ENCODE measurements around the gene TUBA3E. TPM values are rescaled to one million over a fixed set of nuclear protein-coding genes. Genes with fewer than 3 reads are reported as not detected.
"Not testable (repeated sequence)": the region's sequence is repeated elsewhere in the genome, so short reads cannot be mapped to it uniquely, and the experiment has no call there.

Gene TUBA3E
- total and polyA plus RNA-seq, 2 of the 13 experiments (the other 11 are each of a cell fraction or from before 2014, with no cell fraction given), result not detected

DNA sequence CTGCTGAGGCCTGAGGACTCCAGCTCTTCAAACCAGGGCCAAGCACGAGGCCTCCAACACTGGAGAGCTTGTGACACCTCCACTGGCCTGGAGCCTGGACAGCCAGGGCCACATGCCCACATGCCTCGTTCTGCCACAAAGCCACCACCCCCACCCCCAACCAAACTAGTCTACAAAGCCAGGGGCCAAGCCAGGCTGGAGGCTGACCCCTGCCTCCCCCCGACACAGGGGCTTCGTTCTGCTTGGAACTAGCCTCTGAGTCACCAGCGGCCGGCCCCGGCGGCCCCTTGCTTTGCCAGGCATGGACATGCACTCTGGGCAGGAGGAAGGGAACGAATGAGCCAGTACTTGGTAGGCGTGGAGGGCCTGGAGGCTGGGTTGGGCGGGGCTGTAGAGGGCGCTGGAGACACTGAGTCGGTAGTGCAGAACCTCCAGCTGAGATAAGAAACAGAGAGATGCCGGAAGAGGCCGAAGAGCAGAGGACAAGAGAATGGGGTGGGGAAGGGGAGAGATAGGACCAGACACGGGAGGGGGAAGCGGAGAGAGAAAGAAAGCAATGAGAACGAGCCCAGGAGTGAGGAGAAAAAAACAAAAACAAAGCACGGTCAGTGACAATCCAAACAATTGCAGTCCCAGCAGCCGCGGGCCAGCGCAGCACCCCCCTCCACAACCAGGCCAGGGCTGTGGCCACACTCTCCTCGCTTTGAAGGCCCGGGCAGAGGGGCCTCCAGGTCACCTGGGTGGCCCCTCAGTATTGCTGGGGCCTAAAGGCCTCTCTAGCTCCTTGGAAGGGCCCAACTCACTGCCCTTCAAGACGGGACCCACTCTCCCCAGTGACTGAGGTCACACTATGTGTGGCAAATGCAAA lies 37.2 kb downstream of the TUBA3E start:
- H3K27ac ChIP-seq (ENCODE audit: extremely low read length, insufficient read depth, low read length); H3K9me3 ChIP-seq (ENCODE audit: low read length); H3K4me1 ChIP-seq (ENCODE audit: insufficient read depth, low read length); FAIRE-seq; H3K4me2 ChIP-seq (ENCODE audit: low read depth, low read length); H3K4me3 ChIP-seq (replicated peaks in 1 of 3; ENCODE audit: insufficient read depth in 1 of 3, low read depth in 2 of 3, low read length in 3 of 3); H4K20me1 ChIP-seq (ENCODE audit: insufficient read depth, low read length); H3K9ac ChIP-seq (ENCODE audit: insufficient read depth, low read depth, low read length); H3K27me3 ChIP-seq (ENCODE audit: control insufficient read depth in 1 of 2, insufficient read depth in 2 of 2, low read length in 2 of 2); DNase-seq (ENCODE audit: low spot score); in situ Hi-C loops (cut with HindIII; ENCODE audit: extremely low pct_ligation_motif_present, low pct_unique_long_range_greater_than_20kb); intact Hi-C loops (cut with micrococcal nuclease; ENCODE audit: unreplicated experiment); BruUV-seq (replicated peaks); H3K79me2 ChIP-seq (ENCODE audit: insufficient read depth, low read length); CTCF ChIA-PET (ENCODE audit: low intra/inter-chr PET ratio, low total read pairs); H2AFZ ChIP-seq (ENCODE audit: low read length); POLR2A ChIA-PET; ATAC-seq: not testable (repeated sequence)
- WGBS (ENCODE audit: low lambda C conversion rate), result 96% methylated on average over 24 of the region's 25 CpGs
- peaks cover 23 to 47% of the 10 kb centered on the region in 2 experiments for H3K36me3 ChIP-seq (replicated peaks in 1 of 2; ENCODE audit: control insufficient read depth in 1 of 2, insufficient read depth in 2 of 2, low read length in 2 of 2)

DNA sequence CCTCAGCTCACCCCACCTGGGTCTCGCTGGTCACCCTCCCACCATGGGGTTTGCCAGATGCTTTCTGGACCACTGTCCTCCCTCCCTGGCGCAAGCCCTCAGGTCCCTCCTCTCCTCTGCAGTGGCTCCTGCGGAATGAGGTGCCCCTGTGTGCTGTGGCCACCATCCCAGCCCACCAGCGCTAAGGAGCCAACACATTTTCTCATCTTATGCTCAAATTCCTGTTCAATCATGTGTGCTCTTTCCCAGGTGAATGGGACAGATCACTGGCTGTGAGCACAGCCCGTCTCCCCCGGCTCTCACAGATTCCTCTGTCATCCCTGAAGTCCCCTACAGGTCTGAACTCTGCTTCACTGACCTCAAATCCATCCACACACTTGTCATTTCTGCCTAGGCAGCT lies 38.1 kb downstream of the TUBA3E start:
- no peak overlapping the region for H3K4me3 ChIP-seq (replicated peaks in 1 of 3; ENCODE audit: insufficient read depth in 1 of 3, low read depth in 2 of 3, low read length in 3 of 3)
- no peak for FAIRE-seq
- no peaks in the 10 kb centered on the region for H3K79me2 ChIP-seq (ENCODE audit: insufficient read depth, low read length)
- in situ Hi-C loops (cut with HindIII; ENCODE audit: extremely low pct_ligation_motif_present, low pct_unique_long_range_greater_than_20kb) (no loop called here), intact Hi-C loops (cut with micrococcal nuclease; ENCODE audit: unreplicated experiment) (no loop called here)
- H3K27ac ChIP-seq (ENCODE audit: extremely low read length, insufficient read depth, low read length), result no peak overlapping the region
- no peaks in the 10 kb centered on the region for H3K9me3 ChIP-seq (ENCODE audit: low read length)
- WGBS (ENCODE audit: low lambda C conversion rate), result over 99% methylated on average over 5 of the region's 6 CpGs
- CTCF ChIA-PET (ENCODE audit: low intra/inter-chr PET ratio, low total read pairs), result no interaction called here
- no peak overlapping the region for H2AFZ ChIP-seq (ENCODE audit: low read length)
- no peaks in the 10 kb centered on the region for H4K20me1 ChIP-seq (ENCODE audit: insufficient read depth, low read length)
- no peaks in the 10 kb centered on the region for H3K4me1 ChIP-seq (ENCODE audit: insufficient read depth, low read length)
- no peak overlapping the region for H3K4me2 ChIP-seq (ENCODE audit: low read depth, low read length)
- H3K9ac ChIP-seq (ENCODE audit: insufficient read depth, low read depth, low read length), result no peak overlapping the region
- no peak for ATAC-seq
- no TSS peak for BruUV-seq (replicated peaks)
- H3K36me3 ChIP-seq (replicated peaks in 1 of 2; ENCODE audit: control insufficient read depth in 1 of 2, insufficient read depth in 2 of 2, low read length in 2 of 2), result peaks cover 24 to 47% of the 10 kb centered on the region in 2 experiments; a peak in 4 of 5 replicates
- POLR2A ChIA-PET, result no interaction called here
- no peaks in the 10 kb centered on the region for H3K27me3 ChIP-seq (ENCODE audit: control insufficient read depth in 1 of 2, insufficient read depth in 2 of 2, low read length in 2 of 2)
- DNase-seq (ENCODE audit: low spot score), result no peak
- TF ChIP-seq ATF7 (IDR thresholded peaks at IDR 0.05) (no peak), ATF7 (CRISPR knock-in tag; IDR thresholded peaks at IDR 0.05) (no peak), RBM22 (optimal IDR thresholded peaks at IDR 0.05; ENCODE audit: low read length) (no peak), ZNF382 (CRISPR knock-in tag; IDR thresholded peaks at IDR 0.05; ENCODE audit: borderline replicate concordance) (no peak), GZF1 (CRISPR knock-in tag; IDR thresholded peaks at IDR 0.05) (no peak), ZNF614 (CRISPR knock-in tag; IDR thresholded peaks at IDR 0.05; ENCODE audit: borderline replicate concordance) (no peak), MAFK (conservative IDR thresholded peaks at IDR 0.05 in 1 of 2, IDR thresholded peaks at IDR 0.05 in 1 of 2; ENCODE audit: low read length in 2 of 2) (no peak)
- TF ChIP-seq, protein P1, sequence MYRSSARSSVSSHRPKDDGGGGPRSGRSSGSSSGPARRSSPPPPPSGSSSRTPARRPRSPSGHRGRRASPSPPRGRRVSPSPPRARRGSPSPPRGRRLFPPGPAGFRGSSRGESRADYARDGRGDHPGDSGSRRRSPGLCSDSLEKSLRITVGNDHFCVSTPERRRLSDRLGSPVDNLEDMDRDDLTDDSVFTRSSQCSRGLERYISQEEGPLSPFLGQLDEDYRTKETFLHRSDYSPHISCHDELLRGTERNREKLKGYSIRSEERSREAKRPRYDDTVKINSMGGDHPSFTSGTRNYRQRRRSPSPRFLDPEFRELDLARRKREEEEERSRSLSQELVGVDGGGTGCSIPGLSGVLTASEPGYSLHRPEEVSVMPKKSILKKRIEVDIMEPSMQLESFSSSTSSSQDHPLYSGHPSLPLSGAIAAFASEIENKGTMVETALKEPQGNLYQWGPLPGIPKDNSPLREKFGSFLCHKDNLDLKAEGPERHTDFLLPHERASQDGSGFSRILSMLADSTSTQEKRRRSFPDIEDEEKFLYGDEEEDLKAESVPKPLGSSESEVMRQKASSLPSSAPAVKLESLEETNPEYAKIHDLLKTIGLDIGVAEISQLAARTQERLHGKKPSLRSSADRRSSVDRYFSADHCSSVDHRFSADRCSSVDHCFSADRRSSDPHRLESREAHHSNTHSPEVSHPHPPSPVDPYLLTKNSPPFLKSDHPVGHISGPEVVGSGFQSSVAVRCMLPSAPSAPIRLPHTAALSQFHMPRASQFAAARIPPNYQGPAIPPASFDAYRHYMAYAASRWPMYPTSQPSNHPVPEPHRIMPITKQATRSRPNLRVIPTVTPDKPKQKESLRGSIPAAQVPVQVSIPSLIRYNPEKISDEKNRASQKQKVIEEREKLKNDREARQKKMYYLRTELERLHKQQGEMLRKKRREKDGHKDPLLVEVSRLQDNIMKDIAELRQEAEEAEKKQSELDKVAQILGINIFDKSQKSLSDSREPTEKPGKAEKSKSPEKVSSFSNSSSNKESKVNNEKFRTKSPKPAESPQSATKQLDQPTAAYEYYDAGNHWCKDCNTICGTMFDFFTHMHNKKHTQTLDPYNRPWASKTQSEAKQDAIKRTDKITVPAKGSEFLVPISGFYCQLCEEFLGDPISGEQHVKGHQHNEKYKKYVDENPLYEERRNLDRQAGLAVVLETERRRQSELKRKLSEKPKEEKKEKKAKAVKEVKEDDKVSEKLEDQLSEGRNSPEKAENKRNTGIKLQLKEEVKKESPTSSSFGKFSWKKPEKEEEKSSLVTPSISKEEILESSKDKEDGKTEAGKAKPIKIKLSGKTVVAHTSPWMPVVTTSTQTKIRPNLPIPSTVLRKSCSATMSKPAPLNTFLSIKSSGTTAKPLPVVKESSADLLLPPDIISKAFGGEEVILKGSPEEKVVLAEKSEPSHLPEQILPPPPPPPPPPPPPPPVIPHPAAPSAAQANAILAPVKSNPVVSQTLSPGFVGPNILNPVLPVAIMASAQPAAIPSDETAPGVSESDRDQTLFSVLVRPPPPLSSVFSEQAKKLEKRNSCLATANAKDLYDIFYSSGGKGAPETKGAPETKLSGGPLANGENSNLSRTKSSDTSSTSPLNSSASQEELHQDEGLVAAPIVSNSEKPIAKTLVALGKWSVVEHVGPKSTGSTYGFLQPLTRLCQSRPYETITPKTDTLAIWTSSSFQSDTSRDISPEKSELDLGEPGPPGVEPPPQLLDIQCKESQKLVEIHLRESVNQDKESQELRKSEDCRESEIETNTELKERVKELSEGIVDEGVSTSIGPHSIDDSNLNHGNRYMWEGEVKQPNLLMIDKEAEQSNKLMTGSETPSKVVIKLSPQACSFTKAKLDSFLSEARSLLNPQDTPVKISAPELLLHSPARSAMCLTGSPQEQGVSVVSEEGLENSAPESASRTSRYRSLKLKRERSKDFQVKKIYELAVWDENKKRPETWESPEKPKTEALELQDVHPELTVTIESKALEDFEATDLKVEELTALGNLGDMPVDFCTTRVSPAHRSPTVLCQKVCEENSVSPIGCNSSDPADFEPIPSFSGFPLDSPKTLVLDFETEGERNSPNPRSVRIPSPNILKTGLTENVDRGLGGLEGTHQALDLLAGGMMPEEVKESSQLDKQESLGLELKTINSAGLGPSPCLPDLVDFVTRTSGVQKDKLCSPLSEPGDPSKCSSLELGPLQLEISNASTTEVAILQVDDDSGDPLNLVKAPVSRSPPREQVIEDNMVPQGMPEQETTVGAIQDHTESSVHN (CRISPR knock-in tag; IDR thresholded peaks at IDR 0.05), result no peak

Data from HepG2 (cell line).